Measurements from ENCODE around the gene PARD3.
"Not testable (repeated sequence)": the region's sequence is repeated elsewhere in the genome, so short reads cannot be mapped to it uniquely, and the experiment has no call there.

PARD3 gene

GRCh38 chr10:34709637-34710390 is 105.3 kb downstream of the PARD3 start:
- no peak for TF ChIP-seq CTBP1 (IDR thresholded peaks at IDR 0.05; ENCODE audit: borderline replicate concordance)
- TF ChIP-seq HDGF (IDR thresholded peaks at IDR 0.05; ENCODE audit: borderline replicate concordance), result no peak
- no peak for TF ChIP-seq SP1 (IDR thresholded peaks at IDR 0.05)
- TF ChIP-seq L3MBTL2 (conservative IDR thresholded peaks at IDR 0.05), result no peak
- no peak for TF ChIP-seq ARNT (IDR thresholded peaks at IDR 0.05)
- ChIA-PET CTCF (interaction anchor here (0.5 to 0.6 kb wide), 2 partner anchors 13 to 23 kb away, joined by 3 read pairs; no protein-coding TSS in a partner anchor), POLR2A (no interaction called here)
- no peak for DNase-seq (ENCODE audit: extremely low spot score)

- ChIA-PET POLR2A (no interaction called here), CTCF (interaction anchor here (0.7 kb wide), 1 partner anchor 70 kb away, joined by 3 read pairs; no protein-coding TSS in a partner anchor)
Observed at GRCh38 chr10:34707656-34708055, 107.4 kb downstream of the PARD3 start.

DNA sequence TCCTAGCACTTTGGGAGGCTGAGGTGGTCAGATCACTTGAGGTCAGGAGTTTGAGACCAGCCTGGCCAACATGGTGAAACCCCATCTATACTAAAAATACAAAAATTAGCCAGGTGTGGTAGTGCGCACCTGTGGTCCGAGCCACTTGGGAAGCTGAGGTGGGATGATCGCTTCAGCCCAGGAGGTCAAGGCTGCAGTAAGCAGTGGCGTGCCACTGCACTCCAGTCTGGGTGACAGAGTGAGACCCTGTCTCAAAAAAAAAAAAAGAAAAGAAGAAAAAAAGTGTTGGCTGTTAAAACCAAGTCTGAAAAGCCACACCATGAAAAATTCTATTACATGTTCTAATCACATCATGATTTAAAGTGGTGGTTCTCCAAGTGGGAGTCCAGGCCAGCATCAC is 108.1 kb downstream of the PARD3 start:
- POLR2A ChIA-PET; CTCF ChIA-PET; DNase-seq (ENCODE audit: extremely low spot score): not testable (repeated sequence)

More at GRCh38 chr10:34707656-34708055, 107.4 kb downstream of the PARD3 start:
- no peak for DNase-seq (ENCODE audit: extremely low spot score)
- no peak for TF ChIP-seq FOXK2 (IDR thresholded peaks at IDR 0.05)
- TF ChIP-seq L3MBTL2 (conservative IDR thresholded peaks at IDR 0.05), result no peak
- TF ChIP-seq NFRKB (IDR thresholded peaks at IDR 0.05), result no peak
- no peak for TF ChIP-seq SUZ12 (IDR thresholded peaks at IDR 0.05)
- no peak for TF ChIP-seq TARDBP (IDR thresholded peaks at IDR 0.05)
- no peak for TF ChIP-seq BHLHE40 (IDR thresholded peaks at IDR 0.05; ENCODE audit: borderline replicate concordance)
- TF ChIP-seq LEF1 (IDR thresholded peaks at IDR 0.05; ENCODE audit: borderline replicate concordance), result no peak
- TF ChIP-seq FOXA1 (IDR thresholded peaks at IDR 0.05), result no peak
- no peak for TF ChIP-seq CTBP1 (IDR thresholded peaks at IDR 0.05; ENCODE audit: borderline replicate concordance)
- TF ChIP-seq ARNT (IDR thresholded peaks at IDR 0.05), result no peak
- no peak for TF ChIP-seq HDGF (IDR thresholded peaks at IDR 0.05; ENCODE audit: borderline replicate concordance)
- TF ChIP-seq, protein P1, sequence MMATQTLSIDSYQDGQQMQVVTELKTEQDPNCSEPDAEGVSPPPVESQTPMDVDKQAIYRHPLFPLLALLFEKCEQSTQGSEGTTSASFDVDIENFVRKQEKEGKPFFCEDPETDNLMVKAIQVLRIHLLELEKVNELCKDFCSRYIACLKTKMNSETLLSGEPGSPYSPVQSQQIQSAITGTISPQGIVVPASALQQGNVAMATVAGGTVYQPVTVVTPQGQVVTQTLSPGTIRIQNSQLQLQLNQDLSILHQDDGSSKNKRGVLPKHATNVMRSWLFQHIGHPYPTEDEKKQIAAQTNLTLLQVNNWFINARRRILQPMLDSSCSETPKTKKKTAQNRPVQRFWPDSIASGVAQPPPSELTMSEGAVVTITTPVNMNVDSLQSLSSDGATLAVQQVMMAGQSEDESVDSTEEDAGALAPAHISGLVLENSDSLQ (IDR thresholded peaks at IDR 0.05), result no peak

GRCh38 chr10:34706147-34706546 is 108.9 kb downstream of the PARD3 start:
- POLR2A ChIA-PET, result no interaction called here
- CTCF ChIA-PET, result interaction anchor here (0.7 kb wide), 1 partner anchor 10 kb away, joined by 3 read pairs; no protein-coding TSS in a partner anchor
- TF ChIP-seq L3MBTL2 (conservative IDR thresholded peaks at IDR 0.05), result no peak
- TF ChIP-seq ARNT (IDR thresholded peaks at IDR 0.05), result no peak
- no peak for TF ChIP-seq FOXK2 (IDR thresholded peaks at IDR 0.05)
- no peak for TF ChIP-seq TARDBP (IDR thresholded peaks at IDR 0.05)
- no peak for TF ChIP-seq SP1 (IDR thresholded peaks at IDR 0.05)
- TF ChIP-seq NFRKB (IDR thresholded peaks at IDR 0.05), result no peak
- TF ChIP-seq ZNF384 (IDR thresholded peaks at IDR 0.05), result no peak
- no peak for TF ChIP-seq CTBP1 (IDR thresholded peaks at IDR 0.05; ENCODE audit: borderline replicate concordance)
- no peak for TF ChIP-seq BHLHE40 (IDR thresholded peaks at IDR 0.05; ENCODE audit: borderline replicate concordance)
- TF ChIP-seq ELF4 (IDR thresholded peaks at IDR 0.05), result no peak
- TF ChIP-seq, protein P1 (IDR thresholded peaks at IDR 0.05), result no peak
- TF ChIP-seq FOXM1 (IDR thresholded peaks at IDR 0.05; ENCODE audit: borderline replicate concordance), result no peak
- DNase-seq (ENCODE audit: extremely low spot score), result no peak

DNA sequence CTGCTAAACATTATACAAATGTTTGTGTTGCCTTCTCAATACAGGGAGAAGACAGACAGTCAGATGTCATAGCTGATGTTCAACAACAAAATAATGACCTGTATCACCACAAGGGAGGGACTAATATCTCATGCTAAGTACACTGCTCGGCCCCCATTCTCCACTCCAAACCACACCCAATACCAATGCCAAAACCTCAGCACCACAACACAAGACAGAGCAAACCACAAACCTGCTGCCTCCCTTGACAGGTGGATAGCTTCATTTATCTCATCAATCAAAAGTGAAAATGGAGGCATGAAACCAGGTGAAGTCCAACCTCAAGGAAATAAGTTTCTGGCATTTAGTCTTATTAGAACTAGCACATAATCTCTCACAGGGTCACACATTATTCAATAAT is 109.5 kb downstream of the PARD3 start:
- ChIA-PET POLR2A (no interaction called here), CTCF (interaction anchor here (0.7 kb wide), 1 partner anchor 11 kb away, joined by 3 read pairs; no protein-coding TSS in a partner anchor)
- no peak for DNase-seq (ENCODE audit: extremely low spot score)
- TF ChIP-seq TARDBP (IDR thresholded peaks at IDR 0.05), result no peak
- no peak for TF ChIP-seq FOXM1 (IDR thresholded peaks at IDR 0.05; ENCODE audit: borderline replicate concordance)
- TF ChIP-seq LEF1 (IDR thresholded peaks at IDR 0.05; ENCODE audit: borderline replicate concordance), result no peak
- TF ChIP-seq SP1 (IDR thresholded peaks at IDR 0.05), result no peak
- TF ChIP-seq BHLHE40 (IDR thresholded peaks at IDR 0.05; ENCODE audit: borderline replicate concordance), result no peak
- TF ChIP-seq, protein P1 (IDR thresholded peaks at IDR 0.05), result no peak
- TF ChIP-seq CTBP1 (IDR thresholded peaks at IDR 0.05; ENCODE audit: borderline replicate concordance), result no peak
- no peak for TF ChIP-seq ELF4 (IDR thresholded peaks at IDR 0.05)
- TF ChIP-seq L3MBTL2 (conservative IDR thresholded peaks at IDR 0.05), result no peak

DNA sequence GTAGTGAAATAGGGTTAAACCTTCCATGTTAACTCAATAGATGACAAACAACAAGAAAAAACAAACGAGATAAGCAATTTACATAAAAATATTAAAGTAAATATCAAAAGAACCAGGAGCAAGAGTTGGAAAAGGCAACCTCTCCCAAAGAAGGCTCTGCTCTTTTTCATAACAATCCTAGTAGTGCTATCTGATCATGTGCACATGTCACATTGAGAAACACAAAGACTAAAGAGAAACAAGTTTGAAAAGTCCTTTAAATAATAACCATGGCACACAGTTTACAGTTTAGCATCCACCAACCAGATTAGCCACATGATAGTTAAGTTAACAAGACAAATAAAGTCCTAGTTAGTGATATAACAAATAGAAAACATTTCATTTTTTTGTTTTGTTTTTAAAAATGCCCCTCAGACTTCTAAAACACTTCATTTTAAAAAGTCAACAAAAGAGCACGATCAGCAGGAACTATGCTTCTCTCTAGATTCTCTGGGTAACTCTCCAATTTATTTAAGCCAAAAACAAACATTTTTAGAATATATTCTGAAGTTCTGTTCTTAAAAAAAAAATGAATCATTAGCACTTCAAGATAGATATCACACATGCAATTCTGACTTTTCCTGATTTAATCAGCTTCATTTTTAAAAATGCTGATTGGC is 110.4 kb downstream of the PARD3 start:
- TF ChIP-seq LEF1 (IDR thresholded peaks at IDR 0.05; ENCODE audit: borderline replicate concordance), result no peak
- no peak for TF ChIP-seq CTBP1 (IDR thresholded peaks at IDR 0.05; ENCODE audit: borderline replicate concordance)
- TF ChIP-seq FOXK2 (IDR thresholded peaks at IDR 0.05), result no peak
- TF ChIP-seq FOXA1 (IDR thresholded peaks at IDR 0.05), result no peak
- no peak for TF ChIP-seq ZNF384 (IDR thresholded peaks at IDR 0.05)
- POLR2A ChIA-PET, result no interaction called here
- CTCF ChIA-PET, result no interaction called here
- no peak for DNase-seq (ENCODE audit: extremely low spot score)
